A549 (cell line): Measurements from ENCODE around the gene CTCF. TPM values are rescaled to one million over a fixed set of nuclear protein-coding genes. Genes with fewer than 3 reads are reported as not detected.

ENCODE experiments used
- ATAC-seq, 2 experiments: fragments of 200-7000 bp in 1 of 2; fragments of >200 bp in 1 of 2; cut with Nextera tagmentation in 1 of 2; cut with Tn5 transposase in 1 of 2; 3 replicates each; pipeline versions ENCODE4 v1.8.0 to v1.9.1; 2018 to 2020; ENCODE audit warnings: mild to moderate bottlenecking in 1 of 2, moderate library complexity in 1 of 2
- CTCF ChIA-PET: fragments of 300-600 bp; sonication (Branson Sonifier 250); formaldehyde crosslinking; extraction: SDS; loops from one replicate; lab custom pipeline; 2021; ENCODE audit warnings: antibody characterized with exemption, inconsistent platforms; lab: Yijun Ruan, JAX
- POLR2A ChIA-PET: fragments of 350-600 bp; formaldehyde crosslinking; extraction: SDS; loops from one replicate; lab custom pipeline; 2021; ENCODE audit warnings: antibody characterized with exemption, inconsistent platforms; lab: Yijun Ruan, JAX
- DNase-seq, 2 experiments: peaks; one replicate each; pipeline versions ENCODE4 v3.0.0 to v3.0.0-alpha.2; 2011 to 2016; ENCODE audit warnings: low read depth in 1 of 2, low spot score in 1 of 2
- FAIRE-seq: peaks from 2 replicates; lab custom pipeline; 2011; peaks lifted over from hg19 to GRCh38; lab: Jason Lieb, UNC
- H3K27ac ChIP-seq, 2 experiments: fragments of >200 bp; sonication (Bioruptor Twin); formaldehyde crosslinking; 3 replicates each; pipeline ENCODE4 v1.5.1; 2016 to 2017
- H3K4me1 ChIP-seq: fragments of >200 bp; sonication (Bioruptor Twin); formaldehyde crosslinking; 3 replicates; pipeline ENCODE4 v1.6.1; 2016
- H3K4me2 ChIP-seq: fragments of >200 bp; sonication (Bioruptor Twin); formaldehyde crosslinking; 3 replicates; pipeline ENCODE4 v1.6.1; 2016
- H3K4me3 ChIP-seq: fragments of >200 bp; sonication (Bioruptor Twin); formaldehyde crosslinking; 3 replicates; pipeline ENCODE4 v1.5.1; 2016
- H3K9me3 ChIP-seq: fragments of >200 bp; sonication (Bioruptor Twin); formaldehyde crosslinking; 3 replicates; pipeline ENCODE4 v1.6.1; 2016
- CBX2 ChIP-seq: fragments of 200-600 bp; sonication (generic); IDR thresholded peaks from 2 replicates; pipeline ENCODE4 v1.6.1; 2016; ENCODE audit warnings: low read depth, mild to moderate bottlenecking, borderline replicate concordance
- EHF ChIP-seq: fragments of 250-450 bp; sonication (Bioruptor Pico); IDR thresholded peaks from 2 replicates; pipeline ENCODE4 v1.5.0; 2020; ENCODE audit warnings: mild to moderate bottlenecking
- EHMT2 ChIP-seq: fragments of 200-600 bp; sonication (generic); IDR thresholded peaks from 2 replicates; pipeline ENCODE4 v1.6.1; 2016; ENCODE audit warnings: antibody characterized with exemption, low read depth, mild to moderate bottlenecking, moderate library complexity
- HES2 ChIP-seq: fragments of >200 bp; sonication (Bioruptor Twin); formaldehyde crosslinking; IDR thresholded peaks from 2 replicates; pipeline ENCODE4 v1.6.1; 2016
- JUNB ChIP-seq: fragments of >200 bp; sonication (Bioruptor Twin); formaldehyde crosslinking; IDR thresholded peaks from 2 replicates; pipeline ENCODE4 v1.6.1; 2016
- KDM5A ChIP-seq: fragments of 200-600 bp; sonication (generic); IDR thresholded peaks from 2 replicates; pipeline ENCODE4 v1.6.1; 2016; ENCODE audit warnings: antibody characterized with exemption, mild to moderate bottlenecking
- PBX3 ChIP-seq: IDR thresholded peaks from 2 replicates; pipeline ENCODE4 v1.6.1; 2012
- PHF8 ChIP-seq: fragments of 200-600 bp; sonication (generic); IDR thresholded peaks from 2 replicates; pipeline ENCODE4 v1.6.1; 2016; ENCODE audit warnings: low read depth, mild to moderate bottlenecking, antibody characterized with exemption, moderate library complexity, borderline replicate concordance
- REST ChIP-seq: fragments of 200-600 bp; sonication (generic); IDR thresholded peaks from 2 replicates; pipeline ENCODE4 v1.6.1; 2016; ENCODE audit warnings: antibody characterized with exemption, mild to moderate bottlenecking, moderate library complexity
- SREBF2 ChIP-seq: fragments of 450-650 bp; IDR thresholded peaks from 2 replicates; pipeline ENCODE4 v1.6.1; 2014; ENCODE audit warnings: mild to moderate bottlenecking, moderate library complexity
- TFCP2L1 ChIP-seq: fragments of 250-450 bp; sonication (Bioruptor Pico); IDR thresholded peaks from 2 replicates; pipeline ENCODE4 v1.5.0; 2021; ENCODE audit warnings: mild to moderate bottlenecking
- ZNF302 ChIP-seq: fragments of 250-450 bp; sonication (Bioruptor Pico); IDR thresholded peaks from 2 replicates; pipeline ENCODE4 v1.9.0; 2021; ENCODE audit warnings: inconsistent platforms, mild to moderate bottlenecking, moderate library complexity
- ZSCAN20 ChIP-seq: fragments of 250-450 bp; sonication (Bioruptor Pico); IDR thresholded peaks from 2 replicates; pipeline ENCODE4 v1.8.0; 2022; ENCODE audit warnings: mild to moderate bottlenecking, moderate library complexity
- WGBS: methylation state at CpG from one replicate; pipeline ENCODE4 v1.1.6; 2017; ENCODE audit errors: missing lambda C conversion rate; 5-methylcytosine and 5-hydroxymethylcytosine counted together
- polyA plus RNA-seq, 4 experiments: library from polyadenylated mRNA; depleted of rRNA in 3 of 4; stranded (reverse); fragments of >200 nt; fragmentation: RNase III in 1 of 4; extraction: RNeasy Plus Mini Kit Qiagen cat#74134 plus additional on column Dnase treatment in 1 of 4; gene quantifications; 2 replicates in 3 of 4; 3 replicates in 1 of 4; pipeline ENCODE4 v1.2.3, GENCODE V29; 2011 to 2017

The CTCF gene
- polyA plus RNA-seq, 2 of the 4 experiments (the other 2 are of a cell fraction), result 42.5 to 58.4 TPM

GRCh38 chr16:67632415-67633172, 70.3 kb downstream of the CTCF start:
- TF ChIP-seq PBX3, result no peak
- Histone ChIP-seq H3K4me3 (no peak overlapping the region), H3K27ac (no peak overlapping the region), H3K4me2 (no peak overlapping the region), H3K9me3 (no peaks in the 10 kb centered on the region), H3K4me1 (no peaks in the 10 kb centered on the region)
- CTCF ChIA-PET, result interaction anchor here (0.6 to 6.3 kb wide), 7 partner anchors 11 to 306 kb away, joined by 3 to 41 read pairs (median 3); partner anchors contain the start of genes CARMIL2 and CTCF
- POLR2A ChIA-PET, result no interaction called here
- 72% methylated on average over 7 of the region's 7 CpGs for WGBS
- DNase-seq (no peak), FAIRE-seq (no peak), ATAC-seq (no peak)

- H3K4me1 ChIP-seq, result no peaks in the 10 kb centered on the region
- TF ChIP-seq REST (no peak), CBX2 (no peak), ZSCAN20 (CRISPR knock-in tag) (no peak), ZNF302 (no peak), SREBF2 (no peak), JUNB (no peak), EHMT2 (no peak), EHF (CRISPR knock-in tag) (no peak), PHF8 (no peak), KDM5A (no peak), HES2 (no peak)
- POLR2A ChIA-PET, result no interaction called here
- ATAC-seq (no peak), FAIRE-seq (no peak), DNase-seq (no peak)
- H3K4me2 ChIP-seq, result no peak overlapping the region
- CTCF ChIA-PET, result interaction anchor here (1.5 to 17.9 kb wide), 2 partner anchors 114 to 116 kb away, joined by 5 to 205 read pairs; no protein-coding TSS in a partner anchor
- 77% methylated on average over 8 of the region's 8 CpGs for WGBS
- no peaks in the 10 kb centered on the region for H3K9me3 ChIP-seq
- H3K27ac ChIP-seq, result no peak overlapping the region
- no peak overlapping the region for H3K4me3 ChIP-seq
Measured at GRCh38 chr16:67636713-67637112, 74.4 kb downstream of the CTCF start.

GRCh38 chr16:67637625-67638024, 75.3 kb downstream of the CTCF start:
- POLR2A ChIA-PET, result no interaction called here
- CTCF ChIA-PET, result interaction anchor here (0.9 to 17.9 kb wide), 5 partner anchors 9 to 115 kb away, joined by 3 to 205 read pairs (median 7); no protein-coding TSS in a partner anchor
- Histone ChIP-seq H3K4me2 (no peak overlapping the region), H3K4me3 (no peak overlapping the region), H3K4me1 (no peaks in the 10 kb centered on the region), H3K27ac (no peak overlapping the region), H3K9me3 (no peaks in the 10 kb centered on the region)
- TF ChIP-seq TFCP2L1, result no peak
- FAIRE-seq (no peak), ATAC-seq (no peak), DNase-seq (no peak)
- WGBS, result 95% methylated on average over 12 of the region's 12 CpGs
